ENCODE data around the gene DVL3. TPM values are rescaled to one million over a fixed set of nuclear protein-coding genes. Genes with fewer than 3 reads are reported as not detected.
"Not testable (repeated sequence)": the region's sequence is repeated elsewhere in the genome, so short reads cannot be mapped to it uniquely, and the experiment has no call there.

DVL3 gene
- total RNA-seq, 1 donor from 2014 or later, result 63.5 TPM

DNA sequence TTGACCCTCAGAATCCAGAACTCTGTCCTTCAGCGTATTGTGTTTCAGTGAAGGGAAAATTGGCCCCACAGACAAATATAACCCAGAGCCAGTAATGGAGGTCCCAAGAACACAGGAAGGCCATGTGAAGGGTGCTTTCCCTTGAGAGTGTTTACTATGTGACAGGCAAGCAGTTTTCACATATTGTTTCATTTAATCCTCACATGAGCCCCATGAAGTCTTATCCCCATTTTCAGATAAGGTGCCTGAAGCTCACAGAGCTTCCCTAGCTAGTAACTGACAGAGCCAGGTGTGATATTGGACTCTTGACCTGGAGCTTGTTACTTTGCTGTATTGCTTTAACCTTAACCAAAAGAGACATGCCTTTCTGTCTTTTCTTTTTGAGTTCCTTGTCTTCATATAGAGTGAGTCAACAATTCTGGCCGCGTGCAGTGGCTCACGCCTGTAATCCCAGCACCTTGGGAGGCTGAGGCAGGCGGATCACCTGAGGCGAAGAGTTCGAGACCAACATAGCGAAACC lies 9.4 kb upstream of the DVL3 start:
- Histone ChIP-seq H3K4me3 (no peak overlapping the region), H3K36me3 (peaks cover 59% of the 10 kb centered on the region), H3K4me1 (peaks cover 25% of the 10 kb centered on the region), H3K27ac (replicated peaks) (peak overlapping the region; percentile 47), H3K9me3 (replicated peaks) (no peaks in the 10 kb centered on the region), H3K27me3 (ENCODE audit: low read depth) (no peaks in the 10 kb centered on the region)
- no peak for TF ChIP-seq CTCF (IDR thresholded peaks at IDR 0.05; ENCODE audit: borderline replicate concordance)
- no peak for DNase-seq
- intact Hi-C loops (cut with micrococcal nuclease), result no loop called here

DNA sequence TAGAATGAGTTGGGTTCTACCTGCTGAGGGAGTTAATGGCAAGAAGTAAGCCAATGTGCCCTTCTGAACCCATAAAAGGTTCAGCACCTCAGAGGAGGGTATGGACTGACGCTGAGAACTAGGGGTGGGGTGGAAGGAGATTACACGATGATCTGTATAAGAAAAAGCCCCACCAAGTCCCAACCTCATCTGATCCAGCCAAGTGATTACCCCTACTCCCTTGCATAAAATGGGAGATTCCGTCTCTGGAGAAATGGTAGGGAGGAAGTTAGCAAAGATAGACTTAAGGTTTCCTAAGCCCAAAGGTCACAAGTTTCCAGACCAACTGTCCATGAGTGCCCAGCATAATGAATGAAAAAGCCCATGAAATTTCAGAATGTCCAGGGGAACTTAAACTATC lies 7.1 kb upstream of the DVL3 start:
- Histone ChIP-seq H3K27me3 (ENCODE audit: low read depth) (no peaks in the 10 kb centered on the region), H3K4me3 (no peak overlapping the region), H3K27ac (replicated peaks) (no peak overlapping the region), H3K36me3 (peaks cover 36% of the 10 kb centered on the region), H3K4me1 (peaks cover 30% of the 10 kb centered on the region), H3K9me3 (replicated peaks) (no peaks in the 10 kb centered on the region)
- intact Hi-C loops (cut with micrococcal nuclease), result no loop called here
- DNase-seq, result no peak
- TF ChIP-seq CTCF (IDR thresholded peaks at IDR 0.05; ENCODE audit: borderline replicate concordance), result no peak

- Histone ChIP-seq H3K27me3 (ENCODE audit: low read depth) (no peaks in the 10 kb centered on the region), H3K9me3 (replicated peaks) (no peaks in the 10 kb centered on the region), H3K4me3 (no peak overlapping the region), H3K27ac (replicated peaks) (no peak overlapping the region), H3K4me1 (peaks cover 36% of the 10 kb centered on the region), H3K36me3 (peaks cover 26% of the 10 kb centered on the region)
- intact Hi-C loops (cut with micrococcal nuclease), result no loop called here
- no peak for TF ChIP-seq CTCF (IDR thresholded peaks at IDR 0.05; ENCODE audit: borderline replicate concordance)
- no peak for DNase-seq
Observed at GRCh38 chr3:184149123-184149522, 6.1 kb upstream of the DVL3 start.

GRCh38 chr3:184149770-184150169 lies 5.4 kb upstream of the DVL3 start:
- intact Hi-C loops (cut with micrococcal nuclease); H3K27me3 ChIP-seq (ENCODE audit: low read depth); H3K27ac ChIP-seq (replicated peaks); H3K9me3 ChIP-seq (replicated peaks); H3K4me3 ChIP-seq; DNase-seq: not testable (repeated sequence)
- peaks cover 20% of the 10 kb centered on the region for H3K36me3 ChIP-seq
- peaks cover 36% of the 10 kb centered on the region for H3K4me1 ChIP-seq
- TF ChIP-seq CTCF (IDR thresholded peaks at IDR 0.05; ENCODE audit: borderline replicate concordance), result peak; percentile 40

DNA sequence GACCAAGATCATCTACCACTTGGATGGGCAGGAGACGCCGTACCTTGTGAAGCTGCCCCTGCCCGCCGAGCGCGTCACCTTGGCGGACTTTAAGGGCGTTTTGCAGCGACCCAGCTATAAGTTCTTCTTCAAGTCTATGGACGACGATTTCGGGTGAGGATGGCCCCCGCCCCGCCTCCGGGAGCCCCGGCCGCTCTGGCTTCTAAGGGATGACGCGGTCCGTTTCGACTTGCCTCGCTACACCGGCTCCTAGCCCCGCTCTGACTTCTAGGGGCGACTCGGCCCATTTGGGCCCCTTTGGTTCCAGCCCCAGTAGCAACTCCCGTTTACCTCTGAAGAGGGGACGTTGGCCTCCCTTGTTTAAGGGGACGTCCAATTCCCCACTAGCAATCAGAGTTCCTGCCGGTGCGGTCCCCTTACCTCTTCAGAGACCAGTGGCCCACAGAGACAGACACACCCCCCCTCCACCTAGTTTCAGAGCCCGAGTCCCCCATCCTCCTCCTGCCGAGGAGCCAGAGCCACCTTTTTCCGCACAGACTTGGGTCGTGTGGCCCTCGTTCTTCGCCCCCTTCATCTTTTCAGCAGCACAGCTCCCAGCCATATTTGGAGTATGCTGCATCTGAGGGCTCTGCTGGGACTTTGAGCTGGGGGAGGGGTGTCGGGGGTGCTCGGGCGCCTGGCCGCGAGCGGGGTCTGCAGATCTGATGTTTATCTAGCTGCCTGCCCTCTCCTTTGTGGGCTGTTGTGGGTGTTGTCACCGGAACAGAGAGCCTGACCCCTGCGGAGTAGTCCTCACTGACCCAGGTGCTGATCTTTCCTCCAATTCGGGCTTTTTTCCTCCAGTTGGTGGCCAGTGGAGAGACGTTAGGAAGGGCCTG lies 706 bp downstream of the DVL3 start:
- H3K4me3 ChIP-seq, result peak overlapping the region; percentile 99
- DNase-seq, result no peak
- no peaks in the 10 kb centered on the region for H3K36me3 ChIP-seq
- no peaks in the 10 kb centered on the region for H3K9me3 ChIP-seq (replicated peaks)
- H3K27me3 ChIP-seq (ENCODE audit: low read depth), result no peaks in the 10 kb centered on the region
- intact Hi-C loops (cut with micrococcal nuclease), result no loop called here
- H3K27ac ChIP-seq (replicated peaks), result peak overlapping the region; percentile 95
- H3K4me1 ChIP-seq, result peaks cover 79% of the 10 kb centered on the region
- no peak for TF ChIP-seq CTCF (IDR thresholded peaks at IDR 0.05; ENCODE audit: borderline replicate concordance)
